Embryonic facial prominence (tissue), 1 donor: Measurements from ENCODE around the gene KCNB1.
"Not testable (repeated sequence)": the region's sequence is repeated elsewhere in the genome, so short reads cannot be mapped to it uniquely, and the experiment has no call there.

Source experiments
- DNase-seq: peaks from one replicate; pipeline ENCODE4 v3.0.0-alpha.2; 2016; ENCODE audit errors: extremely low spot score

KCNB1 gene

GRCh38 chr20:49409975-49410621 is 72.4 kb downstream of the KCNB1 start:
- DNase-seq, result not testable (repeated sequence)

GRCh38 chr20:49409302-49409974 is 73.0 kb downstream of the KCNB1 start:
- no peak for DNase-seq

- DNase-seq, result no peak
These were observed 73.9 kb downstream of the KCNB1 start for GRCh38 chr20:49408509-49409104.

- no peak for DNase-seq
These were observed 75.8 kb downstream of the KCNB1 start for GRCh38 chr20:49406666-49407065.

- DNase-seq, result no peak
These were observed 76.8 kb downstream of the KCNB1 start for GRCh38 chr20:49405696-49406095.

- DNase-seq, result no peak
These were observed 77.3 kb downstream of the KCNB1 start for GRCh38 chr20:49405062-49405683.

GRCh38 chr20:49404461-49404860 is 78.0 kb downstream of the KCNB1 start:
- no peak for DNase-seq

GRCh38 chr20:49403911-49404310 is 78.6 kb downstream of the KCNB1 start:
- no peak for DNase-seq

GRCh38 chr20:49403012-49403411 is 79.5 kb downstream of the KCNB1 start:
- no peak for DNase-seq

GRCh38 chr20:49400904-49401303 is 81.6 kb downstream of the KCNB1 start:
- DNase-seq, result no peak

GRCh38 chr20:49400410-49400809 is 82.1 kb downstream of the KCNB1 start:
- no peak for DNase-seq

GRCh38 chr20:49399329-49399728 is 83.1 kb downstream of the KCNB1 start:
- no peak for DNase-seq

- DNase-seq, result no peak
These were observed 83.9 kb downstream of the KCNB1 start for GRCh38 chr20:49398401-49399144.

GRCh38 chr20:49397525-49397924 is 84.9 kb downstream of the KCNB1 start:
- no peak for DNase-seq

- no peak for DNase-seq
These were observed 86.2 kb downstream of the KCNB1 start for GRCh38 chr20:49396230-49396629.

GRCh38 chr20:49395659-49396058 is 86.8 kb downstream of the KCNB1 start:
- no peak for DNase-seq

- DNase-seq, result no peak
These were observed 87.3 kb downstream of the KCNB1 start for GRCh38 chr20:49395183-49395582.

GRCh38 chr20:49394757-49395156 is 87.7 kb downstream of the KCNB1 start:
- DNase-seq, result no peak

GRCh38 chr20:49394264-49394663 is 88.2 kb downstream of the KCNB1 start:
- DNase-seq, result no peak

- DNase-seq, result no peak
These were observed 88.7 kb downstream of the KCNB1 start for GRCh38 chr20:49393803-49394202.

GRCh38 chr20:49392745-49393144 is 89.7 kb downstream of the KCNB1 start:
- no peak for DNase-seq
